SK-N-MC (cell line): Measurements from ENCODE around the gene BUB1B.

Experiments used
- DNase-seq: peaks from one replicate; pipeline ENCODE4 v3.0.0-alpha.2; 2011; ENCODE audit warnings: low read depth, low spot score
- H3K27ac ChIP-seq: fragments of 200-600 bp; sonication (generic); 2 replicates; pipeline ENCODE4 v1.5.1; 2016; ENCODE audit warnings: mixed run types
- H3K36me3 ChIP-seq: fragments of 200-600 bp; sonication (generic); 2 replicates; pipeline ENCODE4 v1.6.1; 2017; ENCODE audit warnings: antibody characterized with exemption, low read length, mixed read lengths; ENCODE audit not compliant: insufficient read depth
- H3K4me3 ChIP-seq: fragments of 200-600 bp; sonication (generic); 2 replicates; pipeline ENCODE4 v1.5.1; 2016
- H3K9ac ChIP-seq: fragments of 200-600 bp; sonication (generic); 2 replicates; pipeline ENCODE4 v1.8.0; 2017; ENCODE audit warnings: mixed run types, mixed read lengths; ENCODE audit not compliant: insufficient read length
- H3K9me3 ChIP-seq: fragments of 200-600 bp; sonication (generic); 2 replicates; pipeline ENCODE4 v1.6.1; 2017; ENCODE audit warnings: low read depth, mild to moderate bottlenecking, antibody characterized with exemption, low read length, moderate library complexity, mixed read lengths
- EZH2 ChIP-seq: fragments of 200-600 bp; sonication (generic); IDR thresholded peaks from one replicate; pipeline ENCODE4 v1.6.1; 2017; ENCODE audit warnings: antibody characterized with exemption
- FOXP2 ChIP-seq: optimal IDR thresholded peaks from 2 replicates; pipeline ENCODE3; 2011; ENCODE audit warnings: mild to moderate bottlenecking, moderate library complexity; ENCODE audit not compliant: insufficient read depth; ENCODE audit errors: extremely low read length, control extremely low read depth
- POLR2AphosphoS5 ChIP-seq: IDR thresholded peaks from 2 replicates; pipeline ENCODE4 v1.6.1; 2012; ENCODE audit warnings: mild to moderate bottlenecking, low read depth, low read length, borderline replicate concordance

The BUB1B gene

DNA sequence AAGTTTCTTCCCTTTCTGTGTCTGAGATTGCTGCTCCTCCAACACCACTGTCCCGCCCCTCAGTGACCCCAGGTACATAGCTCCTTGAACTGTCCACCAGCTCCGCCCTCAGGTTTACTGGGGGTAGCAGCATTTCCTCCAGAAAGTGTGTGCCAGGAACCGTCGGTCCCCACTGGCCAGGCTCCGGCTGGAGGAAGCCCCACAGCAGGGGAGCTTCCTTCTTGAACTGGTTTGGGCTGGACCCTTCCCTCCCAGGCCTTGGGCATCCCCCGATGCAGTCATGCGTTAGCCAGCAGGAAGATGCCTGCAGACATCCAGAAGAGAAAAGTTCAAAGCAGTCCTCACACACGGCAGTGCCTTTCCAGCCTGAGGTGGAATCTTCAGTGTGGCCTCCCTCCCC lies 97.7 kb downstream of the BUB1B start:
- no peaks in the 10 kb centered on the region for H3K36me3 ChIP-seq
- DNase-seq, result no peak
- H3K9ac ChIP-seq, result no peak overlapping the region
- no peak overlapping the region for H3K27ac ChIP-seq
- no peaks in the 10 kb centered on the region for H3K9me3 ChIP-seq
- TF ChIP-seq POLR2AphosphoS5 (no peak), EZH2 (no peak), FOXP2 (no peak)
- H3K4me3 ChIP-seq, result no peak overlapping the region

- Histone ChIP-seq H3K9ac (no peak overlapping the region), H3K27ac (no peak overlapping the region), H3K4me3 (no peak overlapping the region), H3K9me3 (no peaks in the 10 kb centered on the region), H3K36me3 (no peaks in the 10 kb centered on the region)
- TF ChIP-seq EZH2 (no peak), POLR2AphosphoS5 (no peak), FOXP2 (no peak)
- DNase-seq, result no peak
Observed at GRCh38 chr15:40259021-40259420, 98.2 kb downstream of the BUB1B start.

GRCh38 chr15:40263024-40263754 lies 102.3 kb downstream of the BUB1B start:
- TF ChIP-seq POLR2AphosphoS5 (no peak), FOXP2 (no peak), EZH2 (no peak)
- H3K9me3 ChIP-seq, result no peaks in the 10 kb centered on the region
- DNase-seq, result no peak
- H3K36me3 ChIP-seq, result no peaks in the 10 kb centered on the region
- no peak overlapping the region for H3K4me3 ChIP-seq
- no peak overlapping the region for H3K27ac ChIP-seq
- H3K9ac ChIP-seq, result no peak overlapping the region

- TF ChIP-seq POLR2AphosphoS5 (no peak), EZH2 (no peak), FOXP2 (no peak)
- Histone ChIP-seq H3K9me3 (no peaks in the 10 kb centered on the region), H3K4me3 (no peak overlapping the region), H3K36me3 (no peaks in the 10 kb centered on the region), H3K9ac (no peak overlapping the region), H3K27ac (peak overlapping the region; percentile 27; the same call in 1 of the 2 replicates)
- no peak for DNase-seq
Observed at GRCh38 chr15:40264321-40265153, 103.7 kb downstream of the BUB1B start.

- Histone ChIP-seq H3K27ac (no peak overlapping the region), H3K9ac (no peak overlapping the region), H3K4me3 (no peak overlapping the region), H3K9me3 (no peaks in the 10 kb centered on the region), H3K36me3 (no peaks in the 10 kb centered on the region)
- no peak for DNase-seq
- no peak for TF ChIP-seq POLR2AphosphoS5
- no peak for TF ChIP-seq FOXP2
- TF ChIP-seq EZH2, result no peak
Observed at GRCh38 chr15:40265355-40265754, 104.5 kb downstream of the BUB1B start.

DNA sequence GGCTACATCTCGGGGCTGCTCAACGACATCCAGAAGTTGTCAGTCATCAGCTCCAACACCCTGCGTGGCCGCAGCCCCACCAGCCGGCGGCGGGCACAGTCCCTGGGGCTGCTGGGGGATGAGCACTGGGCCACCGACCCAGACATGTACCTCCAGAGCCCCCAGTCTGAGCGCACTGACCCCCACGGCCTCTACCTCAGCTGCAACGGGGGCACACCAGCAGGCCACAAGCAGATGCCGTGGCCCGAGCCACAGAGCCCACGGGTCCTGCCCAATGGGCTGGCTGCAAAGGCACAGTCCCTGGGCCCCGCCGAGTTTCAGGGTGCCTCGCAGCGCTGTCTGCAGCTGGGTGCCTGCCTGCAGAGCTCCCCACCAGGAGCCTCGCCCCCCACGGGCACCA lies 105.0 kb downstream of the BUB1B start:
- H3K36me3 ChIP-seq, result no peaks in the 10 kb centered on the region
- no peak overlapping the region for H3K9ac ChIP-seq
- H3K4me3 ChIP-seq, result no peak overlapping the region
- no peak for TF ChIP-seq FOXP2
- no peak for TF ChIP-seq EZH2
- TF ChIP-seq POLR2AphosphoS5, result no peak
- no peaks in the 10 kb centered on the region for H3K9me3 ChIP-seq
- H3K27ac ChIP-seq, result no peak overlapping the region
- DNase-seq, result no peak

DNA sequence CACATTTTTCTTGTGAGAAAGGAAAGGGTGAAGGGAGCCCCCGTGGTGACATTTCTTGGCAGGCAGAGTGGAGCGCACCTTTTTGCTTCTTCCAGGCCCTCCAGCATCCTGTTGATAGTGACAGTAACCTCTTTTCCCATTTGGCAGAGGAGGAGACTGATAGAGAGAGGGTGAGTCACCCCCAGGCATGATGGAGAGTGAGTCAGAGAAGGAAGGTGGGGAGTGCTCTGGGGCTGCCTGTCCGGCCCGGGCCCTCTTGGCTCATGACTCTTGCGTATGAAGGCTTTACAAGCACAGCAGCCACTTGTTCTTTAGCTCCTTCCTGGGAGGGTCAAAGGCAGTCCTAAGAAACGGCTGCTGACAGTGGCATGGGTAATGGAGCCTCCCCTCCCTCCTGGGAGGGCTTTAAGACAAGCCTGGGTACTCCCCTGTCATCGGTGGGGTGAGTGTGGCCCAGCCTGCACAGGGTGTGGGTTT lies 106.0 kb downstream of the BUB1B start:
- H3K27ac ChIP-seq, result 0 out of 2 replicates have a peak overlapping the region, but pooled peaks have one; percentile 21
- H3K9ac ChIP-seq, result no peak overlapping the region
- no peaks in the 10 kb centered on the region for H3K36me3 ChIP-seq
- no peak for DNase-seq
- no peaks in the 10 kb centered on the region for H3K9me3 ChIP-seq
- TF ChIP-seq FOXP2, result no peak
- no peak; the same call in 1 of the 2 replicates for TF ChIP-seq POLR2AphosphoS5
- TF ChIP-seq EZH2, result no peak
- no peak overlapping the region for H3K4me3 ChIP-seq

DNA sequence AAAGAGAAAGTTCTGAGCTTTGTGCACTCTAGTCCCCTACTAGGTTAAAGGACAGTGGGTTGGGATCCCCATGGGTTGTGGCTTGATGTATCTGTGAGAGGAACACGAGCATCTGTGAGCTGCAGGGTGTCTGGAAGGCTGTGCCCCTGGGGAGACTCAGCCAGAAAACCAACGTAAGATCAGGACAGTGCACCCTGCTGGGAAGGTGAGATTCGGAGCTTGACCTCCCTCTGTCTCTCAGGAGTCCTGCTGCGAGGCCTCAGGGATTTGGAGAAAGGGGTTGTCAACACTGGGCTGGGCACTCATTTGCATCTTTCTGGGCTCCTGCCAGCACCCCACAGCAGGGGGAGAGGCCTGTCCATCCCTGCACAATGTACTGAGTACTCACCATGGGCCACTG lies 106.8 kb downstream of the BUB1B start:
- TF ChIP-seq FOXP2, result no peak
- no peak for TF ChIP-seq POLR2AphosphoS5
- TF ChIP-seq EZH2, result no peak
- no peak overlapping the region for H3K9ac ChIP-seq
- no peaks in the 10 kb centered on the region for H3K36me3 ChIP-seq
- H3K4me3 ChIP-seq, result no peak overlapping the region
- H3K27ac ChIP-seq, result no peak overlapping the region
- H3K9me3 ChIP-seq, result no peaks in the 10 kb centered on the region
- DNase-seq, result no peak

GRCh38 chr15:40269604-40270003 lies 108.7 kb downstream of the BUB1B start:
- no peaks in the 10 kb centered on the region for H3K9me3 ChIP-seq
- no peaks in the 10 kb centered on the region for H3K36me3 ChIP-seq
- DNase-seq, result no peak
- H3K27ac ChIP-seq, result no peak overlapping the region
- TF ChIP-seq POLR2AphosphoS5 (no peak), FOXP2 (no peak), EZH2 (no peak)
- no peak overlapping the region for H3K4me3 ChIP-seq
- H3K9ac ChIP-seq, result no peak overlapping the region
